Activated T-helper 1 cell treated with anti-CD3 and anti-CD28 coated beads, Interleukin-12 subunit alpha, Interleukin-12 subunit beta, Interleukin-2, Interleukin-4 antibody, amounts not matched to agents 30 ng/mL and 10 ng/mL and 1 ng/mL, durations not matched to agents 14 hours and 24 hours and 36 hours (primary cell): ENCODE data around the gene MCUR1. TPM values are rescaled to one million over a fixed set of nuclear protein-coding genes. Genes with fewer than 3 reads are reported as not detected.

Source experiments
- DNase-seq: peaks from one replicate; pipeline ENCODE4 v3.0.0; 2021; ENCODE audit warnings: low spot score
- H3K27ac Mint-ChIP-seq: one replicate; pipeline ENCODE4 v1.8.0; 2021; ENCODE audit warnings: mild to moderate bottlenecking, mixed read lengths
- H3K27me3 Mint-ChIP-seq: one replicate; pipeline ENCODE4 v1.8.0; 2022; ENCODE audit warnings: mild to moderate bottlenecking, moderate library complexity, mixed read lengths; ENCODE audit not compliant: insufficient read depth
- H3K36me3 Mint-ChIP-seq: one replicate; pipeline ENCODE4 v1.8.0; 2021; ENCODE audit warnings: low read depth, mixed read lengths
- H3K4me1 Mint-ChIP-seq: one replicate; pipeline ENCODE4 v1.8.0; 2021; ENCODE audit warnings: low read depth, mixed read lengths
- H3K4me3 Mint-ChIP-seq: one replicate; pipeline ENCODE4 v1.8.0; 2021; ENCODE audit warnings: mild to moderate bottlenecking, moderate library complexity, mixed read lengths
- H3K9me3 Mint-ChIP-seq: one replicate; pipeline ENCODE4 v1.8.0; 2021; ENCODE audit warnings: mixed read lengths
- intact Hi-C: fragments of 100-400 bp; cut with micrococcal nuclease; formaldehyde crosslinking; loops from one replicate; pipeline ENCODE4 v1.15.1; 2024
- total RNA-seq: library from RNA; stranded (reverse); gene quantifications from 2 replicates; pipeline ENCODE4 v1.2.3, GENCODE V29; 2022

Gene MCUR1
- total RNA-seq, 1 donor from 2014 or later, result 37.8 TPM

DNA sequence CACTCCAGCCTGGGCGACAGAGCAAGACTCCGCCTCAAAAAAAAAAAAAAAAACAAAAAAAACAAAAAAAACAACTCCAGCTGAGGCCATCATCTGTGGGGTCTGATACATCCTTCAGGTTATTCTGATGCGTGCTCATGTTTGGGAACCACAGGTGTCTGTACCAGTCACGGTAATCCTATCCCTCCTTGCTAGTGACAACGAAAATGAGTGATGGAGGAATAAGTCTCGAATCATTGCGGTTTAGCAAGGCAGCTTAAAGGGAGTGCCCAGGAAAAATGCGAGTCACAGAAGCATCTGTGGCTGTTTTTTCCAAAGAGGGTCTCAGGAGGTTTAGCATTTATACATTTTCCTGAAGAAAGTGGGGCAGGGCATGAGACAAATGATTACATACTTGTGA, 48.8 kb downstream of the MCUR1 start:
- Mint-ChIP-seq H3K36me3 (peaks cover 4% of the 10 kb centered on the region), H3K27ac (no peak overlapping the region), H3K4me3 (no peak overlapping the region), H3K4me1 (peaks cover 52% of the 10 kb centered on the region), H3K27me3 (peaks cover 2% of the 10 kb centered on the region), H3K9me3 (peaks cover 4% of the 10 kb centered on the region)
- intact Hi-C loops, result no loop called here
- no peak for DNase-seq

DNA sequence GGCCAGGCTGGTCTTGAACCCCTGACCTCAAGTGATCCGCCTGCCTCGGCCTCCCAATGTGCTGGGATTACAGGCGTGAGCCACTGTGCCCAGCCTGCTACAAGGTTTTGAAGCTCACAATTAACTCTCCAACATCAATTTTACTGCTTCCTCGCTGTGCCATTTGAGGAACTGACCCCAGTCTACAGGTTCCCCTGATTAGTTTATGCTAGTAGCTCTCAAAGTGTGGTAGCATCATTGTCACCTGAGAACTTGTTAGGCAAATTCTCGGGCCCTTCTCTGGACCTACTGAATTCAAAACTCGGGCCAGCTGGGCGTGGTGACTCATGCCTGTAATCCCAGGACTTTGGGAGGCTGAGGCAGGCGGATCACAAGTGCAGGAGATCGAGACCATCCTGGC, 49.4 kb downstream of the MCUR1 start:
- peaks cover 4% of the 10 kb centered on the region for H3K36me3 Mint-ChIP-seq
- peaks cover 52% of the 10 kb centered on the region for H3K4me1 Mint-ChIP-seq
- peaks cover 2% of the 10 kb centered on the region for H3K27me3 Mint-ChIP-seq
- no peak overlapping the region for H3K4me3 Mint-ChIP-seq
- no peak overlapping the region for H3K27ac Mint-ChIP-seq
- DNase-seq, result no peak
- intact Hi-C loops, result no loop called here
- peaks cover 4% of the 10 kb centered on the region for H3K9me3 Mint-ChIP-seq

DNA sequence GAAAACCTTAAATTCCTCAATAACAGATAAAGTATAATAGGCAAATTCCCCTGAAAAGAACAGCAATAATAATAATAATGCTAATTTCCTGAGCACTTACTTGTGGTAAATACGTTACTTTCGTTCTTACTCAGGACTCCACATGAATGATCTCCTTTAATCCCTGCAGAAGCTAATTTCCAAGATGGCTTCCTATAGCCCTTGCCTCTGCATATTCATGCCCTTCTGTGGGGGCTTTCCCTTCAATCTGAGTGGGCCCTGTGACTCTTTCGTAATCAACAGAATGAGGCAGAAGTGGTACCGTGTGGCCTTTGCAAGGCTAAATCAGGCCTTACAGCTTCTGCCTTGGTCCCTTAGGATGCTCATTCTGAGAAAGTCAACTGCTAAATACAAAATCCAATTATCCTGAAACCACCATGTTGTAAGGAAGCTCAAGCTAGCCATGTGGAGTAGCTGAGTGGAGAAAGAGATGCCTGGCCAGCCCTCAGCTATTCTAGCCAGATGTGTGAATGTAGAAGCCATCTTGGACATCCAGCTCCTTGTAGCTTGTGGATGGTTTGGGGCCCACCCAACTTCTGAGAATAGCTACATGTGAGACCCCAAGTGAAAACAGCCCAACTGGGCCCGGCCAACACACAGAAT, 50.5 kb downstream of the MCUR1 start:
- Mint-ChIP-seq H3K27ac (peak overlapping the region; percentile 55), H3K9me3 (peaks cover 4% of the 10 kb centered on the region), H3K4me1 (peaks cover 52% of the 10 kb centered on the region), H3K36me3 (peaks cover 4% of the 10 kb centered on the region), H3K27me3 (peaks cover 2% of the 10 kb centered on the region), H3K4me3 (no peak overlapping the region)
- intact Hi-C loops, result loop anchor here (1.0 kb wide), 1 partner anchor 23 kb away; no protein-coding TSS in a partner anchor
- no peak for DNase-seq

DNA sequence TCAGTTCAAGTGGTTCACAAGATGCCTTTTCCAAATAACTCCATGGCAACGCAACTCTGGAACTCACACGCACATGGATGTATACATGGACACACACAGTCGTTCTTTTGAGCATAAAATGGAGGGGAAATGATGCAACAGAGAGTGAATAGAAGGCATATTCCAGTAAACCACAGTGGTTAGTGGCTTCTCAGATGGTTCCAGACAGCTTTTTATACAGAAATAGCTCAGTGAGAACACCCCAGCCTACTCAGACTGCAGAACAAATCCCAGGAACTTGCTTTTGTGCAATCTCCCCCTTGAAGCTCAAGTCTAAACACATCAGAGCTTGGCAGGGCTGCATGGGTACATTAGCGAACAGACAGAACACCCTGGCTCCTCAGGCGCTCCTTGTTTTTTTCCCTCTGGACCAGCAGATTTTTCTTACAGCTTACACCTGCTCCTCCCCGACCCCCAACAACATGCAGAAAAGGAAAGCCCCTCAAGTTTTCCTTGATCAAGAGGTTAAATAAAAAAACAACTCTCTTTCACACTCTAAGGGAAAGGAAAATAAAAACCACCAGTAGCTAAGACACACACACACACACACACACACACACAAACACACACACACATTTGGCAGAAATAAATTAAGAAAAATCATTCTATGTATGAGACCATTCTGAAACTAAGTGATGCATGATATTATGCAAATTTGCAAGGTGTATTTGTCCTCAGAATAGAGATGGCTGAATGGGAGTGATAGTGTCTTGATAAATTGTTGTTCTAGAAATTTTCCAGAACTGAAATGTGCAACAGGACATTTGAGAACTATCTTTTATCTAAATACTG, 51.5 kb downstream of the MCUR1 start:
- H3K27me3 Mint-ChIP-seq, result peaks cover 2% of the 10 kb centered on the region
- H3K4me1 Mint-ChIP-seq, result peaks cover 52% of the 10 kb centered on the region

DNA sequence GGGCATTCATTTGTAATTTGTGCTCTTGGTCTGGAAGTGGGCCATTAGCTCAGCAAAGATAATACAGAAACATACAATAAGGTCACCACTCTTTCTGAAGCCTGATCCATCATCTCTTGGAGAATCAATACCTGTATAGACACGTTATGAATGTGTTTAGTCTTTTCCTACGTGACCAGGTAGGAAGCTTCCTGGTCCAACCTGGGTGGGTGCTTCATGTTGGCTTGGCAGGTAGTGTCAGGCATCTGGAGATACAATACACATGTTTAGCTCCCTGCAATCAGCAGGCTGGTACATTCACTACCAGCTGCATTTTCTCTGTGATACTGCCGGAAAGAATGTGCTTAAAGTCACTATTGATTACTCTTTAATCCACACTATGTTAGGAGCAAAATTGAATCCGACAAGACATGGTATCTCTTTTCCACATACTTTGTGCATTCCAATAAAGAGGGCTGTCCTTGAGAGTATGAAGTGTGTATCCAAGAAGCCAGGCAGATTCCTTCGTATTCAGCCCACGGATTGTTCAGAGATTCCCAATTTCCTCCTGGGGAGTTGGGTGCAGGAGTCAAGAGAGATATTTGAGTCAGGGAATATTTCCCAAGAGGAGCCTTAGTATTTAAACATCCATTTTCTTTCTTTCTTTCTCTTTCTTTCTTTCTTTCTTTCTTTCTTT, 52.9 kb downstream of the MCUR1 start:
- intact Hi-C loops, result loop anchor here (1.0 kb wide), 6 partner anchors 14 to 333 kb away; partner anchors contain the start of gene MCUR1
- no peak overlapping the region for H3K27ac Mint-ChIP-seq
- peaks cover 4% of the 10 kb centered on the region for H3K9me3 Mint-ChIP-seq
- no peak overlapping the region for H3K4me3 Mint-ChIP-seq
- no peak for DNase-seq
- H3K36me3 Mint-ChIP-seq, result peaks cover 6% of the 10 kb centered on the region
- H3K27me3 Mint-ChIP-seq, result peaks cover 2% of the 10 kb centered on the region
- peaks cover 40% of the 10 kb centered on the region for H3K4me1 Mint-ChIP-seq

More for the DNA sequence above, 51.5 kb downstream of the MCUR1 start:
- intact Hi-C loops, result loop anchor here (1.0 kb wide), 7 partner anchors 16 to 335 kb away; partner anchors contain the start of gene MCUR1
- Mint-ChIP-seq H3K4me3 (peak overlapping the region; percentile 75), H3K9me3 (peaks cover 4% of the 10 kb centered on the region), H3K36me3 (peaks cover 5% of the 10 kb centered on the region), H3K27ac (peak overlapping the region; percentile 92)
- DNase-seq, result peak; percentile 34

DNA sequence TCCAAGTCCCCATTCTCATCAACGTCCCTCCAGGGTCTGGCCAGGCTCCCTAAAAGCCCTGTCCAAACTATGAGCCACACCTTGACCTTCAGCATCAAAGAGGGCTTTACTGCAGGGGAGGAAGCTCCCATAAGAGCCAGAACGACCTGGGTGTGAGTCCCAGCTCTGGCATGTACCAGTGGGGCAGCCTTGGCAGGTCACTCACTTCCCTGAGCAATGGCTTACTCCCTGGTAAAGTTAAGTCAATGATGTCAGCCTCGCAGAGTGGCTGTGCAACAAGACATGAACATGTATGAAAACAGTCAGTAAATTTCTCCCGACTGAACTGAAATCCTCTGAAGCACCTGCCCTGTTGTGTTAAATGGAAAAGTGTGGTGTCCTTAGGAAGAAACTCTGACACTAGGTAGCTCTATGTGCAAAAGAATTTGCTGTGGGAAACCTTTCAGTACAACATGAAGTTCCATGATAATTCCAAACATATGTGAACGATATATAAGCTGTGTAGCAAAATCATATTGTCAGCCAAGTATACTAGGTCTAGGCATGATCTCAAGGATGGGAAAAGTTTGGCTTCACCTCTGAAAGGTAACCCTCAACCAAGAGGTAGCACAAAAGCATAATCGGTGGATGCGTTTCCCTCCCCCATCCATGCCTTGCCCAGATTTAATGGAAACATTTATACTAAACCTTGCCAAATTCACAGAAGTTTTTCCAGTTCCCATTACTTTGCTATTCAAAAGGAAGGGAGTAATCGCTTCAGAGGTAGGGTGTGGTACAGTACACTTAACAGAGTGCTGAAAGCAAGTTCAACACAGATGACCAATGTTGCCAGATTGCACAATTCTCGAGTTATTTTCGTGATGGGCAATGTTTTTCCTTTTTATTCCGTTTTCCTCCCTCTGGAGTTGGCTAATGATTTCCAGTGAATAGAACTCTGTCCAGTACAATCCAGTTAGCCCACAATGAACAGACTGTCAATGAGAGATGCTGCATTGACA, 53.8 kb downstream of the MCUR1 start:
- peaks cover 6% of the 10 kb centered on the region for H3K36me3 Mint-ChIP-seq
- no peak overlapping the region for H3K4me3 Mint-ChIP-seq
- no peak for DNase-seq
- no peak overlapping the region for H3K27ac Mint-ChIP-seq
- H3K4me1 Mint-ChIP-seq, result peaks cover 31% of the 10 kb centered on the region
- H3K27me3 Mint-ChIP-seq, result peaks cover 2% of the 10 kb centered on the region
- peaks cover 4% of the 10 kb centered on the region for H3K9me3 Mint-ChIP-seq
- intact Hi-C loops, result no loop called here

DNA sequence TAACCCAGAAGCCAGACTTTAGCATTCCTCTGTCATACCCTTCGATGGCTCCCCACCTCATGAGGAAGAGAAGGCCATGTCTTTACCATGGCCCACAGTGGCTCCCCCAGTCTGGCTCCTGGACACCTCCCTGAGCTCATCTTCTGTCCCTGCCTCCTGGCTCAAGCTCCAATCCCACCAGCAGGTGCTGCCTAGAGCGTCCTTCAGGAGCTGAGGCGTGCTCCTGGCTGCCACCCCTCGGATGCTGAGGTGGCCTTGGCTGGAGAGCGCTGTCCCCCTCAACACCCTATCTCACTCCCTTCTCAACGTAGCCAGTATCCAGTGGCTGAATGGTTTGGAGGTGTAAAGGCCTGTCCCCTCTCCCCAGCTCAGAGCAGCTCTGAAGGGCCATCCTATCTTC, 55.3 kb downstream of the MCUR1 start:
- Mint-ChIP-seq H3K27me3 (peaks cover 2% of the 10 kb centered on the region), H3K4me1 (peaks cover 28% of the 10 kb centered on the region), H3K9me3 (peaks cover 3% of the 10 kb centered on the region), H3K36me3 (peaks cover 6% of the 10 kb centered on the region), H3K4me3 (no peak overlapping the region), H3K27ac (no peak overlapping the region)
- intact Hi-C loops, result no loop called here
- DNase-seq, result no peak

DNA sequence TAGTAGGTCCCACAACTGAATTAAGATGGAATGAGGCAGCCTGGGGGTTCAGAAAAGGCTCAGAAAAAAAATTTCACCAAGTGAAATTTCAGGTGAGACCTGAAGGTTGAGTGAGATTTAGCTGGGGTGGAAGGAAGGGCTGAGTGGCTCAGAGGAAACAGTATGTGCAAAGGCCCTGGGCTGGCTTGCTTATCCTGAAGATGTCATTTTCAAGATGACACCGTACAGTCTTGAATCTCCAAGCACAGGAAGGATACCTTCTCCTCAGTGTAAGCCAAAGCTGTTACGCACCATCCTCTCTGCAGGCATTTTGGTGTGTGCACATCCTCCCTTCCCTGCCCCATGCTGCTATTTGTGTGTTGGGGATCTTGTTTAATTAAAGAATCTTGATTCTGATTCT, 59.7 kb downstream of the MCUR1 start:
- intact Hi-C loops, result no loop called here
- H3K4me1 Mint-ChIP-seq, result no peaks in the 10 kb centered on the region
- H3K27ac Mint-ChIP-seq, result no peak overlapping the region
- H3K9me3 Mint-ChIP-seq, result no peaks in the 10 kb centered on the region
- no peak for DNase-seq
- no peak overlapping the region for H3K4me3 Mint-ChIP-seq
- H3K36me3 Mint-ChIP-seq, result peaks cover 2% of the 10 kb centered on the region
- no peaks in the 10 kb centered on the region for H3K27me3 Mint-ChIP-seq

DNA sequence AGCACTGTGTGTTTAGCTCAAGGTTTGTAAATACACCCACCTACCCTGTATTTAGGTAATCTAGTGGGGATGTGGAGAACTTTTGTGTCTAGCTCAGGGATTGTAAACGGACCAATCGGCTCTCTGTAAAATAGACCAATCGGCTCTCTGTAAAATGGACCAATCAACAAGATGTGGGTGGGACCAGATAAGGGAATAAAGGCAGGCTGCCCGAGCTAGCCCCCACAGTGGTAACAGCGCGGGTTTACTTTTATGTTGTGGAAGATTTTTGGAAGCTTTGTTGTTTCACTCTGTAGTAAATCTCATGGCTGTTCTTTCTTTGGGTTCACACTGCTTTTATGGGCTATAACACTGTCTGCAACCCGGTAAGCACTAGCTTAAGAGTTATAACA, 70.6 kb downstream of the MCUR1 start:
- no peak overlapping the region for H3K27ac Mint-ChIP-seq
- H3K36me3 Mint-ChIP-seq, result no peaks in the 10 kb centered on the region
- H3K27me3 Mint-ChIP-seq, result no peaks in the 10 kb centered on the region
- H3K4me1 Mint-ChIP-seq, result peaks cover 8% of the 10 kb centered on the region
- no peak for DNase-seq
- intact Hi-C loops, result no loop called here
- H3K4me3 Mint-ChIP-seq, result no peak overlapping the region
- H3K9me3 Mint-ChIP-seq, result peaks cover 9% of the 10 kb centered on the region

DNA sequence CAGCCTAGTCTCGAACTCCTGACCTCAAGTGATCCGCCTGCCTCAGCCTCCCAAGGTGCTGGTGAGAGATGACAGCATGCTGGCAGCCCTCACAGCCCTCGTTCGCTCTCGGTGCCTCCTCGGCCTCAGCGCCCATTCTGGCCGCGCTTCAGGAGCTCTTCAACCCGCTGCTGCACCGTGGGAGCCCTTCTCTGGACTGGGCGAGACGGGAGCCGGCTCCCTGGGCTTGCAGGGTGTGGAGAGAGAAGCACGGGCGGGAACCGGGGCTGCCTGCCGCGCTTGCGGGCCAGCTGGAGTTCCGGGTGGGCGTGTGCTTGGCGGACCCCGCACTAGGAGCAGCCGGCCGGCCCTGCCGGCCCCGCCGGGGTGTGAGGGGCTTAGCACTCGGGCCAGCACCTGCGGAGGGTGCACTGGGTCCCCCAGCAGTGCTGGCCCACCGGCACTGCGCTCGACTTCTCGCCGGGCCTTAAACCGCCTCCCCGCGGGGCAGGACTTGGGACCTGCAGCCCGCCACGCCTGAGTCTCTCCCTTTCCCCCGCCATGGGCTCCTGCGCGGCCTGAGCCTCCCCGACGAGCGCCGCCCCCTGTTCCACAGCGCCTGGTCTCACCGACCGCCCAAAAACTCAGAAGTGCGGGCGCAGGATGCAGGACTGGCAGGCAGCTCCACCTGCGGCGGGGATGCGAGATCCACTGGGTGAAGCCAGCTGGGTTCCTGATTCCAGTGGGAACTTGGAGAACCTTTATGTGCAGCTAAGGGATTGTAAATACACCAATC, 71.2 kb downstream of the MCUR1 start:
- H3K4me3 Mint-ChIP-seq, result no peak overlapping the region

DNA sequence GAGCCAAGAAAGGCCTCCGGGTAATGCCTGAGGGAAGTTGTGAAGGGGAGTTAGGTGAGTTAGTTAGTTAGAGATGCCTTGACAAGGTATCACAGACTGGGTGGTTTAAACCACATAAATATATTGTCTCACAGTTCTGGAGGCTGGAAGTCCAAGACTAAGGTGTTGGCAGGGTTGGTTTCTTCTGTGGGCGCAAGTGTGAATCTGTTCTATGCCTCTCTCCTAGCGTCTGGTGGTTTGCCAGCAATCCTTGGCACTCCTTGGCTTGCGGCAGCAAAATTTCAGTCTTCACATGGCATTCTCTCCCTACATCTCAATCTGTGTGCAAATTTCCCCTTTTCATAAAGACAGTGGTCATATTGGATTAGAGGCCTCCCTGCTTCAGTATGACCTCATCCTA, 73.0 kb downstream of the MCUR1 start:
- DNase-seq, result no peak
- no peaks in the 10 kb centered on the region for H3K36me3 Mint-ChIP-seq
- H3K27ac Mint-ChIP-seq, result no peak overlapping the region
- intact Hi-C loops, result no loop called here
- no peaks in the 10 kb centered on the region for H3K4me1 Mint-ChIP-seq
- no peak overlapping the region for H3K4me3 Mint-ChIP-seq
- peaks cover 9% of the 10 kb centered on the region for H3K9me3 Mint-ChIP-seq
- H3K27me3 Mint-ChIP-seq, result no peaks in the 10 kb centered on the region

More for the DNA sequence above, 71.2 kb downstream of the MCUR1 start:
- no peak for DNase-seq
- Mint-ChIP-seq H3K4me1 (peaks cover 8% of the 10 kb centered on the region), H3K9me3 (peaks cover 9% of the 10 kb centered on the region), H3K27me3 (no peaks in the 10 kb centered on the region), H3K27ac (no peak overlapping the region), H3K36me3 (no peaks in the 10 kb centered on the region)
- intact Hi-C loops, result no loop called here
